ENCODE data around the gene CLCN4.

The CLCN4 gene

GRCh38 chrX:10237241-10237640, 80.5 kb downstream of the CLCN4 start:
- no peak for TF ChIP-seq CTCF (IDR thresholded peaks at IDR 0.05; ENCODE audit: low read depth, low read length)
- TF ChIP-seq POLR2A (IDR thresholded peaks at IDR 0.05; ENCODE audit: extremely low read depth, insufficient read length), result no peak
- TF ChIP-seq MYC (IDR thresholded peaks at IDR 0.05; ENCODE audit: low read depth, low read length), result no peak
- TF ChIP-seq MAX (IDR thresholded peaks at IDR 0.05; ENCODE audit: low read depth, low read length), result no peak
- H3K4me3 ChIP-seq (ENCODE audit: low read depth, low read length), result no peak overlapping the region
- DNase-seq (ENCODE audit: low read depth), result no peak

- no peak for DNase-seq (ENCODE audit: low read depth)
- H3K4me3 ChIP-seq (ENCODE audit: low read depth, low read length), result no peak overlapping the region
- TF ChIP-seq MYC (IDR thresholded peaks at IDR 0.05; ENCODE audit: low read depth, low read length), result no peak
- TF ChIP-seq POLR2A (IDR thresholded peaks at IDR 0.05; ENCODE audit: extremely low read depth, insufficient read length), result no peak
- TF ChIP-seq CTCF (IDR thresholded peaks at IDR 0.05; ENCODE audit: low read depth, low read length), result no peak
- TF ChIP-seq MAX (IDR thresholded peaks at IDR 0.05; ENCODE audit: low read depth, low read length), result no peak
Measured at GRCh38 chrX:10239611-10240064, 82.9 kb downstream of the CLCN4 start.

- H3K4me3 ChIP-seq (ENCODE audit: low read depth, low read length), result no peak overlapping the region
- DNase-seq (ENCODE audit: low read depth), result no peak
- TF ChIP-seq MYC (IDR thresholded peaks at IDR 0.05; ENCODE audit: low read depth, low read length) (no peak), CTCF (IDR thresholded peaks at IDR 0.05; ENCODE audit: low read depth, low read length) (no peak), POLR2A (IDR thresholded peaks at IDR 0.05; ENCODE audit: extremely low read depth, insufficient read length) (no peak), MAX (IDR thresholded peaks at IDR 0.05; ENCODE audit: low read depth, low read length) (no peak)
Measured at GRCh38 chrX:10240918-10241317, 84.1 kb downstream of the CLCN4 start.

GRCh38 chrX:10242026-10242425, 85.3 kb downstream of the CLCN4 start:
- no peak overlapping the region for H3K4me3 ChIP-seq (ENCODE audit: low read depth, low read length)
- no peak for TF ChIP-seq MYC (IDR thresholded peaks at IDR 0.05; ENCODE audit: low read depth, low read length)
- no peak for TF ChIP-seq CTCF (IDR thresholded peaks at IDR 0.05; ENCODE audit: low read depth, low read length)
- no peak for TF ChIP-seq MAX (IDR thresholded peaks at IDR 0.05; ENCODE audit: low read depth, low read length)
- TF ChIP-seq POLR2A (IDR thresholded peaks at IDR 0.05; ENCODE audit: extremely low read depth, insufficient read length), result no peak
- no peak for DNase-seq (ENCODE audit: low read depth)

- H3K4me3 ChIP-seq (ENCODE audit: low read depth, low read length), result no peak overlapping the region
- DNase-seq (ENCODE audit: low read depth), result no peak
- no peak for TF ChIP-seq CTCF (IDR thresholded peaks at IDR 0.05; ENCODE audit: low read depth, low read length)
- no peak for TF ChIP-seq MYC (IDR thresholded peaks at IDR 0.05; ENCODE audit: low read depth, low read length)
- no peak for TF ChIP-seq MAX (IDR thresholded peaks at IDR 0.05; ENCODE audit: low read depth, low read length)
- TF ChIP-seq POLR2A (IDR thresholded peaks at IDR 0.05; ENCODE audit: extremely low read depth, insufficient read length), result no peak
Measured at GRCh38 chrX:10243106-10243505, 86.3 kb downstream of the CLCN4 start.
